ENCODE data around the gene OSMR. TPM values are rescaled to one million over a fixed set of nuclear protein-coding genes. Genes with fewer than 3 reads are reported as not detected.

Gene OSMR
- total RNA-seq, 2 experiments from 2014 or later, result 0.05 TPM; not detected in 1

DNA sequence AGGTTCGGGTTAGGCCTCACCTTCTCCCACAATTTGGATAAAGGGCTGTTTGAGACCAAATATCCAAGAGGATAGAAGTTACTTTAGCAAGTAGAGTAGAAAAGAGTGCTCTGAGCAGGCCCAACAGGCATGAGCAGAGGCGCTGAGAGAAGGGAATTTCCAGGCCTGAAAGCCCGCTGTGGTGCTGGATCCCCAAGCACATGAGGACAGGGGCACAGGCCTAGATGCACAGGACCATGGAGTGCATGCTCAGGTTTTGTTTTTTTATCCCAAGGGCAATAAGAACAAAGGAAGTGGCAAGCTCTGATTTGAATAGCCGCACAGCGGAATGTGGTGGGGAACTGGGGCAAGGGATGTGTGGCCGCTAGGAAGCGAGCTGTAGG, 33.3 kb downstream of the OSMR start:
- ChIA-PET CTCF (no interaction called here), POLR2A (no interaction called here)
- DNase-seq, result no peak
- no peaks in the 10 kb centered on the region for H3K4me1 Mint-ChIP-seq (ENCODE audit: low read depth)
- no peaks in the 10 kb centered on the region for H3K36me3 Mint-ChIP-seq (ENCODE audit: low read depth)
- H3K27me3 Mint-ChIP-seq (ENCODE audit: low read depth), result peaks cover 8% of the 10 kb centered on the region
- H3K9me3 Mint-ChIP-seq (ENCODE audit: insufficient read depth), result no peaks in the 10 kb centered on the region
- H3K4me3 Mint-ChIP-seq, result no peak overlapping the region
- no peak overlapping the region for H3K27ac Mint-ChIP-seq
- ATAC-seq, result no peak

DNA sequence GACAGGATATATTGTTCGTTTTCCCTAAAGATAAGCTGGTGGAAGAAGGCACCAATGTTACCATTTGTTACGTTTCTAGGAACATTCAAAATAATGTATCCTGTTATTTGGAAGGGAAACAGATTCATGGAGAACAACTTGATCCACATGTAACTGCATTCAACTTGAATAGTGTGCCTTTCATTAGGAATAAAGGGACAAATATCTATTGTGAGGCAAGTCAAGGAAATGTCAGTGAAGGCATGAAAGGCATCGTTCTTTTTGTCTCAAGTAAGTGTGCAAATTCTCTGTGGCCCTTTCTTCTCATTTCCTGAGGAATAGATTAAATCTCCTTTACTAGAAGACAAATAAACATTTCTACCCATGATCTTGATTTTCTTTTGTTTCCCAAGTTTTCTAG, 38.0 kb downstream of the OSMR start:
- no peaks in the 10 kb centered on the region for H3K36me3 Mint-ChIP-seq (ENCODE audit: low read depth)
- no peak overlapping the region for H3K4me3 Mint-ChIP-seq
- H3K9me3 Mint-ChIP-seq (ENCODE audit: insufficient read depth), result no peaks in the 10 kb centered on the region
- H3K4me1 Mint-ChIP-seq (ENCODE audit: low read depth), result no peaks in the 10 kb centered on the region
- H3K27ac Mint-ChIP-seq, result no peak overlapping the region
- POLR2A ChIA-PET, result no interaction called here
- CTCF ChIA-PET, result no interaction called here
- H3K27me3 Mint-ChIP-seq (ENCODE audit: low read depth), result peaks cover 7% of the 10 kb centered on the region
- ATAC-seq (no peak), DNase-seq (no peak)

DNA sequence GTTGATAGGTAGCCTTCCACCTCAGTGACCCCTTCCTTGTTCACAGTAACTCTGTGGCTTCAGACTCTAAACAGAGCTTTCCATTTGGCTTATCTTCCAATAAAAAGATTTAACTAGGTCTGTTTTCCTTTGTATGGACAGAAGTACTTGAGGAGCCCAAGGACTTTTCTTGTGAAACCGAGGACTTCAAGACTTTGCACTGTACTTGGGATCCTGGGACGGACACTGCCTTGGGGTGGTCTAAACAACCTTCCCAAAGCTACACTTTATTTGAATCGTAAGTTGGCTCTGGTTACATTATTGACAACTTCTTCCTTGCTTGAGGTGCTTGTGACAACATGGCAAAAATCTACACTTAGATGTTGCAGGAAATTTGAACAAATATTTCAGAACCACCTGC, 39.4 kb downstream of the OSMR start:
- no peak overlapping the region for H3K27ac Mint-ChIP-seq
- DNase-seq (no peak), ATAC-seq (no peak)
- peaks cover 9% of the 10 kb centered on the region for H3K27me3 Mint-ChIP-seq (ENCODE audit: low read depth)
- H3K4me1 Mint-ChIP-seq (ENCODE audit: low read depth), result no peaks in the 10 kb centered on the region
- ChIA-PET POLR2A (no interaction called here), CTCF (no interaction called here)
- no peaks in the 10 kb centered on the region for H3K9me3 Mint-ChIP-seq (ENCODE audit: insufficient read depth)
- no peak overlapping the region for H3K4me3 Mint-ChIP-seq
- H3K36me3 Mint-ChIP-seq (ENCODE audit: low read depth), result no peaks in the 10 kb centered on the region

GRCh38 chr5:38888041-38888440, 42.2 kb downstream of the OSMR start:
- CTCF ChIA-PET, result no interaction called here
- DNase-seq (no peak), ATAC-seq (no peak)
- H3K9me3 Mint-ChIP-seq (ENCODE audit: insufficient read depth), result no peaks in the 10 kb centered on the region
- POLR2A ChIA-PET, result no interaction called here
- no peak overlapping the region for H3K4me3 Mint-ChIP-seq
- peaks cover 9% of the 10 kb centered on the region for H3K27me3 Mint-ChIP-seq (ENCODE audit: low read depth)
- no peak overlapping the region for H3K27ac Mint-ChIP-seq
- no peaks in the 10 kb centered on the region for H3K36me3 Mint-ChIP-seq (ENCODE audit: low read depth)
- H3K4me1 Mint-ChIP-seq (ENCODE audit: low read depth), result no peaks in the 10 kb centered on the region

GRCh38 chr5:38889424-38889823, 43.6 kb downstream of the OSMR start:
- ChIA-PET POLR2A (no interaction called here), CTCF (interaction anchor here (1.4 kb wide), 1 partner anchor 33 kb away, joined by 3 read pairs; no protein-coding TSS in a partner anchor)
- H3K4me3 Mint-ChIP-seq, result no peak overlapping the region
- H3K27me3 Mint-ChIP-seq (ENCODE audit: low read depth), result peaks cover 10% of the 10 kb centered on the region
- H3K27ac Mint-ChIP-seq, result no peak overlapping the region
- H3K9me3 Mint-ChIP-seq (ENCODE audit: insufficient read depth), result no peaks in the 10 kb centered on the region
- no peaks in the 10 kb centered on the region for H3K36me3 Mint-ChIP-seq (ENCODE audit: low read depth)
- H3K4me1 Mint-ChIP-seq (ENCODE audit: low read depth), result no peaks in the 10 kb centered on the region
- DNase-seq (no peak), ATAC-seq (no peak)

GRCh38 chr5:38891563-38891962, 45.8 kb downstream of the OSMR start:
- Mint-ChIP-seq H3K4me3 (no peak overlapping the region), H3K27me3 (ENCODE audit: low read depth) (peaks cover 17% of the 10 kb centered on the region), H3K27ac (no peak overlapping the region), H3K9me3 (ENCODE audit: insufficient read depth) (no peaks in the 10 kb centered on the region), H3K36me3 (ENCODE audit: low read depth) (no peaks in the 10 kb centered on the region), H3K4me1 (ENCODE audit: low read depth) (no peaks in the 10 kb centered on the region)
- POLR2A ChIA-PET, result no interaction called here
- ATAC-seq (no peak), DNase-seq (no peak)
- CTCF ChIA-PET, result no interaction called here

GRCh38 chr5:38892363-38892762, 46.6 kb downstream of the OSMR start:
- no peak for ATAC-seq
- Mint-ChIP-seq H3K4me1 (ENCODE audit: low read depth) (no peaks in the 10 kb centered on the region), H3K36me3 (ENCODE audit: low read depth) (no peaks in the 10 kb centered on the region), H3K4me3 (no peak overlapping the region), H3K9me3 (ENCODE audit: insufficient read depth) (no peaks in the 10 kb centered on the region), H3K27ac (no peak overlapping the region), H3K27me3 (ENCODE audit: low read depth) (peaks cover 21% of the 10 kb centered on the region)
- ChIA-PET CTCF (interaction anchor here (1.4 kb wide), 1 partner anchor 30 kb away, joined by 3 read pairs; no protein-coding TSS in a partner anchor), POLR2A (no interaction called here)
- DNase-seq, result no peak

DNA sequence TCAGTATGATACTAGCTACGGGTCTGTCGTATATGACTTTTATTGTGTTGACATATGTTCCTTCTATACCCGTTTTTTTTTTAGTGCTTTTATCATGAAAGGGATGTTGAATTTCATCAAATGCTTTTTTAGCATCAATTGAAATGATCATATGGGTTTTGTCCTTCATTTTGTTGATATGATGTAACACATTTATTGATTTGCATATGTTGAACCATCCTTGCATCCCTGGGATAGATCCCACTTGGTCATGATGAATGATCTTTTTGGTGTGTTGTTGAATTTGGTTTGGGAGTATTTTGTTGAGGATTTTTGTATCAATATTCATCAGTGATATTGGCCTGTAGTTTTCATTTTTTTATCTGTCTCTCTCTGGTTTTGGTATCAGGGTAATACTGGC, 50.9 kb downstream of the OSMR start:
- no peaks in the 10 kb centered on the region for H3K36me3 Mint-ChIP-seq (ENCODE audit: low read depth)
- H3K27me3 Mint-ChIP-seq (ENCODE audit: low read depth), result peaks cover 23% of the 10 kb centered on the region
- ChIA-PET CTCF (no interaction called here), POLR2A (no interaction called here)
- ATAC-seq (no peak), DNase-seq (no peak)
- H3K9me3 Mint-ChIP-seq (ENCODE audit: insufficient read depth), result peaks cover 3% of the 10 kb centered on the region
- H3K4me1 Mint-ChIP-seq (ENCODE audit: low read depth), result no peaks in the 10 kb centered on the region
- H3K27ac Mint-ChIP-seq, result no peak overlapping the region
- no peak overlapping the region for H3K4me3 Mint-ChIP-seq

- no peaks in the 10 kb centered on the region for H3K4me1 Mint-ChIP-seq (ENCODE audit: low read depth)
- H3K27ac Mint-ChIP-seq, result no peak overlapping the region
- ATAC-seq (no peak), DNase-seq (no peak)
- H3K27me3 Mint-ChIP-seq (ENCODE audit: low read depth), result peaks cover 17% of the 10 kb centered on the region
- no peak overlapping the region for H3K4me3 Mint-ChIP-seq
- ChIA-PET POLR2A (no interaction called here), CTCF (no interaction called here)
- H3K36me3 Mint-ChIP-seq (ENCODE audit: low read depth), result no peaks in the 10 kb centered on the region
- peaks cover 3% of the 10 kb centered on the region for H3K9me3 Mint-ChIP-seq (ENCODE audit: insufficient read depth)
Measured at GRCh38 chr5:38899936-38900335, 54.1 kb downstream of the OSMR start.

GRCh38 chr5:38905516-38905915, 59.7 kb downstream of the OSMR start:
- Mint-ChIP-seq H3K4me3 (no peak overlapping the region), H3K27ac (no peak overlapping the region), H3K9me3 (ENCODE audit: insufficient read depth) (no peaks in the 10 kb centered on the region), H3K27me3 (ENCODE audit: low read depth) (peaks cover 2% of the 10 kb centered on the region), H3K36me3 (ENCODE audit: low read depth) (no peaks in the 10 kb centered on the region), H3K4me1 (ENCODE audit: low read depth) (no peaks in the 10 kb centered on the region)
- ChIA-PET CTCF (no interaction called here), POLR2A (no interaction called here)
- no peak for DNase-seq
- ATAC-seq, result no peak

DNA sequence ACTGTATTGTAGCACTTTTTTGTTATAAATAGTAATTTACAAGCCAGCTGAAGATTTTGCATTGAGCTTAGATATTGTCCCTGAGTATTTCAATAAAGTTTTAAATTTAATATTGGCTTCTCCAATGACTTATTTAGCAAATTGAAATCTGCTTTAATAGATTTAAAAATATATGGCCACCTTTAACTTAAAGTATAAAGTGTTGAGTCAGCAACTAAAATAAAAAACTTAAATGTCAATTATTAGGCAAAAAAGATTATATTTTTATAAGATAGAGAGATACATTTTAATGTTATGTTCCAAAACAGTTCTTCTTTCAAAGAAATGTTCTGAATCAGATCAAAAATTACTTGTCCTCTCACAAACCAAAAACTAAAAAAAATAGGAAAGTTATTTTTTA, 60.7 kb downstream of the OSMR start:
- Mint-ChIP-seq H3K4me1 (ENCODE audit: low read depth) (no peaks in the 10 kb centered on the region), H3K9me3 (ENCODE audit: insufficient read depth) (no peaks in the 10 kb centered on the region), H3K27me3 (ENCODE audit: low read depth) (peaks cover 10% of the 10 kb centered on the region), H3K4me3 (no peak overlapping the region), H3K36me3 (ENCODE audit: low read depth) (no peaks in the 10 kb centered on the region), H3K27ac (no peak overlapping the region)
- no peak for DNase-seq
- ChIA-PET CTCF (no interaction called here), POLR2A (no interaction called here)
- ATAC-seq, result no peak

DNA sequence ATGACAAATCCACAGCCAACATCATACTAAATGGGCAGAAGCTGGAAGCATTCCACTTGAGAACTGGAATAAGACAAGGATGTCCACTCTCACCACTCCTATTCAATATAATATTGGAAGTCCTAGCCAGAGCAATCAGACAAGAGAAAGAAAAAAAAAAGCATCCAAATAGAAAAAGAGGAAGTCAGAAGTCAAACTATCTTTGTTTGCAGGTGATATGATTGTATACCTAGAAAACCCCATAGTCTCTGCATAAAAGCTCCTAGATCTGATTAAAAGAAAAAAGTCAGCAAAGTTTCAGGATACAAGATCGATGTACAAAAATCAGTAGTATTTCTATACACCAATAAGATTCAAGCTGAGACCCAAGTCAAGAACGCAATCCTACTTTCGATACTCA, 66.1 kb downstream of the OSMR start:
- CTCF ChIA-PET, result no interaction called here
- POLR2A ChIA-PET, result no interaction called here

DNA sequence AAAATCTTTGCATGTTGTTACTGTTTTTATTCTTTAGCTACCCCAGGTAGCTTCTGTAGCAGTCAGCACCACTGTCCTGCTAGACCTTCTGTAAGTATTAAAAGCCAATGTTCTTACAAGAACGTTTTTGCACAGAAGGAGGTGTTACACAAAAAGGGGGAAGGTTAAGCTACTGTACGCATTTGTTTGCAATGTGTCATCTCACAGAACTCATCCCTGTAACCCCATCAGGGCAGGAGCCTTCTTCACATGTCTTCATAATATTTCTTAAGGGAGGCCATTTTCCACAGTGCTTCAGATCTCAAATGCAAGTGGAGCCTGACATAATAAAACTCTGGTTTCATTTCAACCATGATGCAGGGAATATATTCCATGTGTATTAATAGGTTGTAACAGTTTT, 67.9 kb downstream of the OSMR start:
- ChIA-PET CTCF (no interaction called here), POLR2A (no interaction called here)
- Mint-ChIP-seq H3K27me3 (ENCODE audit: low read depth) (peaks cover 26% of the 10 kb centered on the region), H3K27ac (no peak overlapping the region), H3K9me3 (ENCODE audit: insufficient read depth) (no peaks in the 10 kb centered on the region), H3K4me3 (no peak overlapping the region), H3K36me3 (ENCODE audit: low read depth) (no peaks in the 10 kb centered on the region), H3K4me1 (ENCODE audit: low read depth) (no peaks in the 10 kb centered on the region)
- no peak for DNase-seq
- ATAC-seq, result no peak

More for the DNA sequence above, 66.1 kb downstream of the OSMR start:
- no peak for ATAC-seq
- Mint-ChIP-seq H3K27me3 (ENCODE audit: low read depth) (peaks cover 26% of the 10 kb centered on the region), H3K9me3 (ENCODE audit: insufficient read depth) (no peaks in the 10 kb centered on the region), H3K27ac (no peak overlapping the region), H3K36me3 (ENCODE audit: low read depth) (no peaks in the 10 kb centered on the region), H3K4me3 (no peak overlapping the region), H3K4me1 (ENCODE audit: low read depth) (no peaks in the 10 kb centered on the region)
- DNase-seq, result no peak
